Measurements from ENCODE around the gene KAT2B.

The KAT2B gene

GRCh38 chr3:20076296-20076997, 36.2 kb downstream of the KAT2B start:
- Histone ChIP-seq H3K36me3 (ENCODE audit: insufficient read depth, low read length) (no peaks in the 10 kb centered on the region), H3K4me1 (ENCODE audit: insufficient read depth, low read length) (peaks cover 28% of the 10 kb centered on the region), H3K9me3 (ENCODE audit: low read length) (no peaks in the 10 kb centered on the region), H3K4me3 (ENCODE audit: low read length) (no peak overlapping the region), H3K27me3 (ENCODE audit: insufficient read depth, low read length) (no peaks in the 10 kb centered on the region), H2AFZ (ENCODE audit: low read depth, low read length) (no peak overlapping the region)

DNA sequence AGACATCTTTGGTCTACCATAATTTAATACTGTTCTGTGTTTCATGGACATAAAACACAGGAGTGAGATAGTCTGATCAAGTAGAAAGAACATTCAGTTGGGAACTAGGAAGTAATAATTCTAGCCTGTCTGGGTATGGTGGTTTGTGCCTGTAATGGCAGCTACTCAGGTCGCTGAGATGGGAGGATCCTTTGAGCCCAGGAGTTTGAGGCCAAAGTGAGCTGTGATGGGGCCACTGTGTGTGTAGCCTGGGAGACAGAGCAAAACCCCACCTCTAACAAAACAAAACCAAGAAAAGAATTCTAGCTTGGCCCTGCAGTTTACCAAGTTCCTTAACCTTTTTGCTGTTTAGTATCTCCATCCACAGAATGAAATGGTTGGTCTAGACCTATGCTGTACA, 36.8 kb downstream of the KAT2B start:
- Histone ChIP-seq H3K9me3 (ENCODE audit: low read length) (no peaks in the 10 kb centered on the region), H3K4me3 (ENCODE audit: low read length) (no peak overlapping the region), H3K4me1 (ENCODE audit: insufficient read depth, low read length) (peaks cover 22% of the 10 kb centered on the region), H3K27me3 (ENCODE audit: insufficient read depth, low read length) (no peaks in the 10 kb centered on the region), H2AFZ (ENCODE audit: low read depth, low read length) (no peak overlapping the region), H3K36me3 (ENCODE audit: insufficient read depth, low read length) (no peaks in the 10 kb centered on the region)

GRCh38 chr3:20078194-20078714, 38.0 kb downstream of the KAT2B start:
- no peak overlapping the region for H3K4me3 ChIP-seq (ENCODE audit: low read length)
- H3K27me3 ChIP-seq (ENCODE audit: insufficient read depth, low read length) = no peaks in the 10 kb centered on the region
- peaks cover 15% of the 10 kb centered on the region for H3K4me1 ChIP-seq (ENCODE audit: insufficient read depth, low read length)
- H3K9me3 ChIP-seq (ENCODE audit: low read length) = no peaks in the 10 kb centered on the region
- no peaks in the 10 kb centered on the region for H3K36me3 ChIP-seq (ENCODE audit: insufficient read depth, low read length)
- no peak overlapping the region for H2AFZ ChIP-seq (ENCODE audit: low read depth, low read length)

- Histone ChIP-seq H3K9me3 (ENCODE audit: low read length) (no peaks in the 10 kb centered on the region), H2AFZ (ENCODE audit: low read depth, low read length) (no peak overlapping the region), H3K4me1 (ENCODE audit: insufficient read depth, low read length) (peaks cover 13% of the 10 kb centered on the region), H3K4me3 (ENCODE audit: low read length) (no peak overlapping the region), H3K27me3 (ENCODE audit: insufficient read depth, low read length) (no peaks in the 10 kb centered on the region), H3K36me3 (ENCODE audit: insufficient read depth, low read length) (no peaks in the 10 kb centered on the region)
Observed at GRCh38 chr3:20079621-20080020, 39.4 kb downstream of the KAT2B start.

- no peak overlapping the region for H3K4me3 ChIP-seq (ENCODE audit: low read length)
- H2AFZ ChIP-seq (ENCODE audit: low read depth, low read length) = no peak overlapping the region
- no peaks in the 10 kb centered on the region for H3K9me3 ChIP-seq (ENCODE audit: low read length)
- no peaks in the 10 kb centered on the region for H3K36me3 ChIP-seq (ENCODE audit: insufficient read depth, low read length)
- peaks cover 13% of the 10 kb centered on the region for H3K4me1 ChIP-seq (ENCODE audit: insufficient read depth, low read length)
- no peaks in the 10 kb centered on the region for H3K27me3 ChIP-seq (ENCODE audit: insufficient read depth, low read length)
Observed at GRCh38 chr3:20080956-20081554, 40.8 kb downstream of the KAT2B start.

GRCh38 chr3:20083253-20083652, 43.0 kb downstream of the KAT2B start:
- H3K4me1 ChIP-seq (ENCODE audit: insufficient read depth, low read length) = peaks cover 13% of the 10 kb centered on the region
- H3K36me3 ChIP-seq (ENCODE audit: insufficient read depth, low read length) = no peaks in the 10 kb centered on the region
- no peak overlapping the region for H3K4me3 ChIP-seq (ENCODE audit: low read length)
- no peak overlapping the region for H2AFZ ChIP-seq (ENCODE audit: low read depth, low read length)
- no peaks in the 10 kb centered on the region for H3K27me3 ChIP-seq (ENCODE audit: insufficient read depth, low read length)
- no peaks in the 10 kb centered on the region for H3K9me3 ChIP-seq (ENCODE audit: low read length)

DNA sequence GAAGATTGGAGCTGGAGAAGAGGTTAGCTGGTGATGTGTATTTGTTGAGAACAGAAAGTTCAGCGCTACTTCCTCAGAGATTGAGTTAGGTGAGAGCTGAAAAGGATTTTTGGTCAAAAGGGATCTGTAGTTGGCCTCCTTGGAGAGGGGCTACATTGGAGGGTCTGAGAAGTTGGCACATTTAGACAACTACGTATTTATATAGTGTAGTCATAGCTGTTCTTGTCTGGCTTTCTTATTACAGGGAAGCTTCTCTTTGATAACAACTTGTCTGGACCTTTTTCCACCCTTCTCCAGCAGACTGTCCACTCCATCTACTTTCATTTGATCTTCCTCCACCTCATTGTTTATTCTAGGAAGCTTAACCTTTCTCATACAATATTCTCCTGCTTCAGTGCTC, 43.7 kb downstream of the KAT2B start:
- H3K27me3 ChIP-seq (ENCODE audit: insufficient read depth, low read length) = no peaks in the 10 kb centered on the region
- H3K9me3 ChIP-seq (ENCODE audit: low read length) = no peaks in the 10 kb centered on the region
- no peak overlapping the region for H2AFZ ChIP-seq (ENCODE audit: low read depth, low read length)
- peaks cover 13% of the 10 kb centered on the region for H3K4me1 ChIP-seq (ENCODE audit: insufficient read depth, low read length)
- no peak overlapping the region for H3K4me3 ChIP-seq (ENCODE audit: low read length)
- no peaks in the 10 kb centered on the region for H3K36me3 ChIP-seq (ENCODE audit: insufficient read depth, low read length)

DNA sequence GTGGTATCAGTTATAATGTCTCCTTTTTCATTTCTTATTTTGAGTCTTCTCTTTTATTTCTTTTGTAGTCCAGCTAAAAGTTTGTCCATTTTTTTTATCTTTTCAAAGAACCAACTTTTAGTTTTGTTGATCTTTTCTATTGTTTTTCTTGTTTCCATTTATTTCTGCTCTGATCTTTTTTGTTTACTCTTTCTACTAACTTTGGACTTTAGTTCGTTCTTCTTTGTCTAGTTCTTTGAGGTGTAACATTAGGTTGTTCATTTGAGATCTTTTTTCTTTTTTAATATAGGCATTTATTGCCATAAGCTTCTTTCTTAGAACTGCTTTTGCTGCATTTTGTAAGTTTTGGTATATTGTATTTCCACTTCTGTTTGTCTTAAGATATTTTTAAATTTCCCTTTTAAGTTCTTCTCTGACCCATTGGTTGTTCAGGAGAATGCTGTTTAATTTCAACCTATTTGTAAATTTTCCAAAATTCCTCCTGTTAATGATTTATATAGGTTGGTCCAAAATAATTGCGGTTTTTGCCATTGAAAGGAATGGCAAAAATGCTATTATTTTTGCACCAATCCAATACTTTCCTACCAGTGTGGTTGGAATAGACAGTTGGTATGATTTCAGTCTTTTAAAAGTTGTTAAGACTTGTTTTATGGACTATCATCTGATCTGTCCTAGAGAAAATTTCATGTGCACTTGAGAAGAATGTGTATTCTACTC, 51.2 kb downstream of the KAT2B start:
- H3K9me3 ChIP-seq (ENCODE audit: low read length) = no peaks in the 10 kb centered on the region
- no peak overlapping the region for H3K4me3 ChIP-seq (ENCODE audit: low read length)
- no peaks in the 10 kb centered on the region for H3K4me1 ChIP-seq (ENCODE audit: insufficient read depth, low read length)
- no peak overlapping the region for H2AFZ ChIP-seq (ENCODE audit: low read depth, low read length)
- H3K36me3 ChIP-seq (ENCODE audit: insufficient read depth, low read length) = no peaks in the 10 kb centered on the region
- no peaks in the 10 kb centered on the region for H3K27me3 ChIP-seq (ENCODE audit: insufficient read depth, low read length)

DNA sequence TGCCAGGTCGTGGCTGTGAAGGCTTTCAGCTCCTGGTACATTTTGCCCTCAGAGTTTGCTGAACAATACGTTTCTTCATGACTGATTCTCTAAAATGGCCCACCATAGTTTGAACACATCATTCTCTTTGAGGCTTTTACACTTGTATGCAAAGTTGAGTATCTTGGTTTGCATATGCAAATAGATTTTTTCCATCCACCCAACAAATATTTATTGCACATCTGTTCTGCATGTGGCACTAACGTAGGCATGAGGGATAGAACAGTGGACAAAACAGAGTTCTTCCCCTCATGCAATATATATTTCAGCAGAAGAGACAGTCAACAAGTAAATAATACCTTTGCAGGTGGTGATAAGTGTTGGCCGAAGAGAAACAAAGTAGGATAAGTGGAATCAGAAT, 55.2 kb downstream of the KAT2B start:
- Histone ChIP-seq H3K36me3 (ENCODE audit: insufficient read depth, low read length) (no peaks in the 10 kb centered on the region), H3K9me3 (ENCODE audit: low read length) (no peaks in the 10 kb centered on the region), H3K4me1 (ENCODE audit: insufficient read depth, low read length) (no peaks in the 10 kb centered on the region), H2AFZ (ENCODE audit: low read depth, low read length) (no peak overlapping the region), H3K27me3 (ENCODE audit: insufficient read depth, low read length) (no peaks in the 10 kb centered on the region), H3K4me3 (ENCODE audit: low read length) (no peak overlapping the region)

DNA sequence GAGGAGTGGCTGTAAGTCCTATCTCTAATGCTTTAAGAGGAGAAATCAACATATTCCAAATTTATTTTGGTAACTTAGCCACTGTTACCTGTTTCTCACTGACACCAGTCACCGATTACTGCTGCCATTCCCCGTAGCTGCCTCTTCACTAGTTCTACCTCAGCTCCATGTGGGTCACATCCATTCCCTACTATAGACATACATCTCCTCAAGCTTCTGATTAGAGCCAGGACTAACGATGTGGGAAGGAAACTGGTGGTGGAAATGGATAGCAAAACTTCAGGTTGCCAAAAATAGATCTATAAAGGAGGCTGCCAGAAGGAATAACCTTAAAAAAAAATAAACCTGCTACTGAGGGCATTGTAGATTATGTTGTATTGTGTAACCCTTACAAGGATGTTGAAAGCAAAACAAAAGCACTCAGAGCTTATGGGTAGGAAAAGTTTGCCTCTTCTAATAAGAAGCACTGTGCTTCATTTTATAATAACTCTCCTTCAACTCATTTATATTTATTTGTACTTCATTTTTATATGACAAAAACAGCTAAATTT, 56.0 kb downstream of the KAT2B start:
- H3K4me3 ChIP-seq (ENCODE audit: low read length) = no peak overlapping the region
- H3K27me3 ChIP-seq (ENCODE audit: insufficient read depth, low read length) = no peaks in the 10 kb centered on the region
- H3K9me3 ChIP-seq (ENCODE audit: low read length) = no peaks in the 10 kb centered on the region
- no peaks in the 10 kb centered on the region for H3K36me3 ChIP-seq (ENCODE audit: insufficient read depth, low read length)
- no peaks in the 10 kb centered on the region for H3K4me1 ChIP-seq (ENCODE audit: insufficient read depth, low read length)
- H2AFZ ChIP-seq (ENCODE audit: low read depth, low read length) = no peak overlapping the region

GRCh38 chr3:20097015-20097414, 56.8 kb downstream of the KAT2B start:
- Histone ChIP-seq H3K9me3 (ENCODE audit: low read length) (no peaks in the 10 kb centered on the region), H3K4me1 (ENCODE audit: insufficient read depth, low read length) (no peaks in the 10 kb centered on the region), H2AFZ (ENCODE audit: low read depth, low read length) (no peak overlapping the region), H3K4me3 (ENCODE audit: low read length) (no peak overlapping the region), H3K36me3 (ENCODE audit: insufficient read depth, low read length) (no peaks in the 10 kb centered on the region), H3K27me3 (ENCODE audit: insufficient read depth, low read length) (no peaks in the 10 kb centered on the region)

- no peak overlapping the region for H2AFZ ChIP-seq (ENCODE audit: low read depth, low read length)
- H3K27me3 ChIP-seq (ENCODE audit: insufficient read depth, low read length) = no peaks in the 10 kb centered on the region
- H3K4me1 ChIP-seq (ENCODE audit: insufficient read depth, low read length) = no peaks in the 10 kb centered on the region
- no peaks in the 10 kb centered on the region for H3K9me3 ChIP-seq (ENCODE audit: low read length)
- no peaks in the 10 kb centered on the region for H3K36me3 ChIP-seq (ENCODE audit: insufficient read depth, low read length)
- no peak overlapping the region for H3K4me3 ChIP-seq (ENCODE audit: low read length)
Observed at GRCh38 chr3:20099060-20099459, 58.8 kb downstream of the KAT2B start.

DNA sequence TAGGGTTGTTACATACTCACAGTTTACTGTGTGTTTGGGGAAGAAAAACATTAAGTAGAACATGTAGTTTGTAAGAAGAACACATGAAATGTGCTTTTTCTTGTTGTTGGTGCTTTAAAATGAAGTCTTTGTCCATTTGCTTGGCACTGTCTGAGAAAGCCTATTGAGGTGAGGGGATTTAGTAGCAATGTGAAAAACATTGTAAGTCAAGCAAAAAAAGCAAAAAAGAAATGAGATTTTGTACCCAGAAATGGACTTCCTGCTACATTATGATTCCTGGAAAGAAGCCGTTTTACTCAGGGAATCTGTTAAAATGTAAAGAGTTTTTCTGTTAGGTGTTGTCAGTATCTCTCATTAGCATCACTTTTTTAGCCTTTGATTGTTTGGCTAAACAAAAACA, 59.9 kb downstream of the KAT2B start:
- Histone ChIP-seq H3K4me1 (ENCODE audit: insufficient read depth, low read length) (no peaks in the 10 kb centered on the region), H3K27me3 (ENCODE audit: insufficient read depth, low read length) (no peaks in the 10 kb centered on the region), H3K36me3 (ENCODE audit: insufficient read depth, low read length) (no peaks in the 10 kb centered on the region), H2AFZ (ENCODE audit: low read depth, low read length) (no peak overlapping the region), H3K4me3 (ENCODE audit: low read length) (no peak overlapping the region), H3K9me3 (ENCODE audit: low read length) (no peaks in the 10 kb centered on the region)

Measured in neuron (in vitro differentiated cells).